Lower lobe of right lung (tissue), 2 donors: Measurements from ENCODE around the gene ZNRF3. TPM values are rescaled to one million over a fixed set of nuclear protein-coding genes. Genes with fewer than 3 reads are reported as not detected.

Source experiments
- ATAC-seq, 2 donors: fragments of 200-7000 bp; cut with Tn5 transposase; one replicate each; pipeline ENCODE4 v1.9.1; 2020 to 2022; ENCODE audit warnings: mild to moderate bottlenecking in 2 of 2, moderate library complexity in 2 of 2
- DNase-seq: peaks from one replicate; pipeline ENCODE4 v3.0.0-alpha.2; 2020
- H3K27ac ChIP-seq: fragments of 200-600 bp; one replicate; pipeline ENCODE4 v1.8.0; 2022
- H3K27me3 ChIP-seq: fragments of 200-600 bp; one replicate; pipeline ENCODE4 v1.8.0; 2022; ENCODE audit warnings: low read depth
- H3K36me3 ChIP-seq: fragments of 200-600 bp; one replicate; pipeline ENCODE4 v1.8.0; 2022; ENCODE audit warnings: mild to moderate bottlenecking
- H3K4me1 ChIP-seq: fragments of 200-600 bp; one replicate; pipeline ENCODE4 v1.8.0; 2022
- H3K4me3 ChIP-seq: fragments of 200-600 bp; one replicate; pipeline ENCODE4 v1.8.0; 2022; ENCODE audit warnings: mild to moderate bottlenecking
- H3K9me3 ChIP-seq: fragments of 200-600 bp; one replicate; pipeline ENCODE4 v1.8.0; 2022
- CTCF ChIP-seq: fragments of 200-600 bp; IDR thresholded peaks from one replicate; pipeline ENCODE4 v1.8.0; 2022; ENCODE audit warnings: antibody characterized with exemption, mild to moderate bottlenecking
- intact Hi-C: fragments of 100-400 bp; cut with DNase I; formaldehyde crosslinking; loops from one replicate; pipeline ENCODE4 v1.11.0; 2022
- total RNA-seq: library from RNA; stranded (reverse); fragmentation: NEBNext Ultra II Directional; extraction: Animal tissue kit (Norgen Biotek cat#: 25700); gene quantifications from one replicate; pipeline ENCODE4 v1.2.1, GENCODE V29; 2021
- donor health status: DM: no; HTN: yes; CAD: no; lungs with severe emphysema.

ZNRF3 gene
- total RNA-seq, 1 donor from 2014 or later = 11.3 TPM

GRCh38 chr22:29040385-29041275, 157.3 kb downstream of the ZNRF3 start:
- TF ChIP-seq CTCF = peak; percentile 97
- ATAC-seq (peak; percentile 86 to 88), DNase-seq (no peak)
- Histone ChIP-seq H3K9me3 (no peaks in the 10 kb centered on the region), H3K36me3 (peaks cover 11% of the 10 kb centered on the region), H3K4me3 (no peak overlapping the region), H3K27me3 (no peaks in the 10 kb centered on the region), H3K27ac (no peak overlapping the region), H3K4me1 (peaks cover 33% of the 10 kb centered on the region)
- intact Hi-C loops = loop anchor here (10.0 kb wide), 1 partner anchor 186 kb away; no protein-coding TSS in a partner anchor

GRCh38 chr22:29041408-29041807, 158.0 kb downstream of the ZNRF3 start:
- Histone ChIP-seq H3K4me3 (no peak overlapping the region), H3K27ac (no peak overlapping the region), H3K27me3 (no peaks in the 10 kb centered on the region), H3K4me1 (peaks cover 33% of the 10 kb centered on the region), H3K36me3 (peaks cover 14% of the 10 kb centered on the region), H3K9me3 (no peaks in the 10 kb centered on the region)
- DNase-seq = no peak
- intact Hi-C loops = loop anchor here (10.0 kb wide), 1 partner anchor 187 kb away; no protein-coding TSS in a partner anchor
- ATAC-seq = peak; percentile 29 to 63
- TF ChIP-seq CTCF = no peak

GRCh38 chr22:29043906-29044575, 160.7 kb downstream of the ZNRF3 start:
- Histone ChIP-seq H3K27ac (peak overlapping the region; percentile 60), H3K27me3 (no peaks in the 10 kb centered on the region), H3K9me3 (no peaks in the 10 kb centered on the region), H3K4me3 (no peak overlapping the region), H3K4me1 (peaks cover 33% of the 10 kb centered on the region), H3K36me3 (peaks cover 40% of the 10 kb centered on the region)
- ATAC-seq = no peak
- no peak for TF ChIP-seq CTCF
- intact Hi-C loops = loop anchor here (10.0 kb wide), 1 partner anchor 189 kb away; no protein-coding TSS in a partner anchor
- DNase-seq = no peak

GRCh38 chr22:29044657-29045176, 161.3 kb downstream of the ZNRF3 start:
- no peaks in the 10 kb centered on the region for H3K9me3 ChIP-seq
- H3K36me3 ChIP-seq = peaks cover 47% of the 10 kb centered on the region
- H3K27ac ChIP-seq = peak overlapping the region; percentile 60
- no peak for ATAC-seq
- H3K4me3 ChIP-seq = no peak overlapping the region
- peaks cover 33% of the 10 kb centered on the region for H3K4me1 ChIP-seq
- no peak for DNase-seq
- no peak for TF ChIP-seq CTCF
- H3K27me3 ChIP-seq = no peaks in the 10 kb centered on the region
- intact Hi-C loops = loop anchor here (10.0 kb wide), 1 partner anchor 190 kb away; no protein-coding TSS in a partner anchor

- H3K36me3 ChIP-seq = peaks cover 57% of the 10 kb centered on the region
- intact Hi-C loops = loop anchor here (10.0 kb wide), 1 partner anchor 194 kb away; no protein-coding TSS in a partner anchor
- DNase-seq (no peak), ATAC-seq (no peak)
- no peak overlapping the region for H3K27ac ChIP-seq
- no peaks in the 10 kb centered on the region for H3K9me3 ChIP-seq
- H3K4me1 ChIP-seq = peaks cover 5% of the 10 kb centered on the region
- no peak overlapping the region for H3K4me3 ChIP-seq
- no peak for TF ChIP-seq CTCF
- no peaks in the 10 kb centered on the region for H3K27me3 ChIP-seq
These were observed 165.7 kb downstream of the ZNRF3 start for GRCh38 chr22:29048822-29049654.
